HepG2 (cell line): ENCODE measurements around the gene SYT17.

Experiments used
- BRF2 ChIP-seq: sonication (generic); formaldehyde crosslinking; IDR thresholded peaks from 2 replicates; pipeline ENCODE4 v1.8.1; 2022; ENCODE audit warnings: mild to moderate bottlenecking, missing genetic modification reagents
- CBFB ChIP-seq: sonication (generic); formaldehyde crosslinking; IDR thresholded peaks from 2 replicates; pipeline ENCODE4 v1.4.0; 2020; ENCODE audit warnings: missing genetic modification reagents
- CTCF ChIP-seq: sonication (generic); formaldehyde crosslinking; IDR thresholded peaks from 2 replicates; pipeline ENCODE4 v1.5.0; 2020; ENCODE audit warnings: mild to moderate bottlenecking, missing genetic modification reagents, moderate library complexity
- FOXC1 ChIP-seq: sonication (generic); formaldehyde crosslinking; IDR thresholded peaks from 2 replicates; pipeline ENCODE4 v1.8.0; 2022; ENCODE audit warnings: mild to moderate bottlenecking, missing genetic modification reagents, borderline replicate concordance
- NFATC3 ChIP-seq: sonication (generic); formaldehyde crosslinking; IDR thresholded peaks from 2 replicates; pipeline ENCODE4 v1.5.1; 2020; ENCODE audit warnings: mild to moderate bottlenecking, missing genetic modification reagents
- POLR2AphosphoS5 ChIP-seq: IDR thresholded peaks from 2 replicates; pipeline ENCODE4 v1.6.1; 2012; ENCODE audit warnings: low read depth, low read length
- REST ChIP-seq, 2 experiments: IDR thresholded peaks; 2 replicates each; pipeline ENCODE4 v1.6.1; 2011 to 2012; ENCODE audit warnings: low read length in 2 of 2, borderline replicate concordance in 1 of 2, low read depth in 1 of 2, mild to moderate bottlenecking in 1 of 2, moderate library complexity in 1 of 2
- ZBTB34 ChIP-seq: sonication (generic); formaldehyde crosslinking; IDR thresholded peaks from 2 replicates; pipeline ENCODE4 v1.8.0; 2022; ENCODE audit warnings: mild to moderate bottlenecking, missing genetic modification reagents

GRCh38 chr16:19278403-19278802, 110.4 kb downstream of the SYT17 start:
- no peak for TF ChIP-seq REST (IDR thresholded peaks at IDR 0.05; ENCODE audit: borderline replicate concordance in 1 of 2, low read depth in 1 of 2, low read length in 2 of 2)
- TF ChIP-seq NFATC3 (CRISPR knock-in tag), result no peak
- no peak for TF ChIP-seq BRF2 (CRISPR knock-in tag)
- TF ChIP-seq POLR2AphosphoS5, result no peak
- TF ChIP-seq ZBTB34, result no peak
- no peak for TF ChIP-seq CBFB (CRISPR knock-in tag)
- no peak for TF ChIP-seq CTCF (CRISPR knock-in tag)
- TF ChIP-seq FOXC1 (CRISPR knock-in tag), result no peak
